ENCODE results near the gene RNF223.

RNF223 gene

GRCh38 chr1:1085911-1086841 lies 12.1 kb upstream of the RNF223 start:
- Histone ChIP-seq H3K36me3 (ENCODE audit: control insufficient read depth, insufficient read depth, low read length) (peaks cover 4% of the 10 kb centered on the region; the same call in 1 of the 2 replicates), H3K27ac (ENCODE audit: low read length) (no peak overlapping the region), H3K4me3 (ENCODE audit: low read length) (no peak overlapping the region), H3K4me1 (ENCODE audit: control insufficient read depth, insufficient read depth, low read length) (no peaks in the 10 kb centered on the region; the same call in 1 of the 2 replicates), H3K27me3 (ENCODE audit: control insufficient read depth, insufficient read depth, low read length) (no peaks in the 10 kb centered on the region), H3K9me3 (ENCODE audit: control insufficient read depth, insufficient read depth, low read length) (no peaks in the 10 kb centered on the region)
- DNase-seq (ENCODE audit: low read depth, low spot score): no peak
- whole genome bisulfite sequencing (ENCODE audit: insufficient coverage, insufficient read length): no CpG with 5 or more reads among the region's 38 CpGs

- no CpG with 5 or more reads among the region's 30 CpGs for WGBS (ENCODE audit: insufficient coverage, insufficient read length)
- no peak overlapping the region for H3K4me3 ChIP-seq (ENCODE audit: low read length)
- H3K36me3 ChIP-seq (ENCODE audit: control insufficient read depth, insufficient read depth, low read length): peaks cover 4% of the 10 kb centered on the region; the same call in 1 of the 2 replicates
- H3K27ac ChIP-seq (ENCODE audit: low read length): no peak overlapping the region
- H3K9me3 ChIP-seq (ENCODE audit: control insufficient read depth, insufficient read depth, low read length): no peaks in the 10 kb centered on the region
- H3K27me3 ChIP-seq (ENCODE audit: control insufficient read depth, insufficient read depth, low read length): no peaks in the 10 kb centered on the region
- H3K4me1 ChIP-seq (ENCODE audit: control insufficient read depth, insufficient read depth, low read length): no peaks in the 10 kb centered on the region; the same call in 1 of the 2 replicates
- no peak for DNase-seq (ENCODE audit: low read depth, low spot score)
These were observed 11.2 kb upstream of the RNF223 start for GRCh38 chr1:1085171-1085841.

DNA sequence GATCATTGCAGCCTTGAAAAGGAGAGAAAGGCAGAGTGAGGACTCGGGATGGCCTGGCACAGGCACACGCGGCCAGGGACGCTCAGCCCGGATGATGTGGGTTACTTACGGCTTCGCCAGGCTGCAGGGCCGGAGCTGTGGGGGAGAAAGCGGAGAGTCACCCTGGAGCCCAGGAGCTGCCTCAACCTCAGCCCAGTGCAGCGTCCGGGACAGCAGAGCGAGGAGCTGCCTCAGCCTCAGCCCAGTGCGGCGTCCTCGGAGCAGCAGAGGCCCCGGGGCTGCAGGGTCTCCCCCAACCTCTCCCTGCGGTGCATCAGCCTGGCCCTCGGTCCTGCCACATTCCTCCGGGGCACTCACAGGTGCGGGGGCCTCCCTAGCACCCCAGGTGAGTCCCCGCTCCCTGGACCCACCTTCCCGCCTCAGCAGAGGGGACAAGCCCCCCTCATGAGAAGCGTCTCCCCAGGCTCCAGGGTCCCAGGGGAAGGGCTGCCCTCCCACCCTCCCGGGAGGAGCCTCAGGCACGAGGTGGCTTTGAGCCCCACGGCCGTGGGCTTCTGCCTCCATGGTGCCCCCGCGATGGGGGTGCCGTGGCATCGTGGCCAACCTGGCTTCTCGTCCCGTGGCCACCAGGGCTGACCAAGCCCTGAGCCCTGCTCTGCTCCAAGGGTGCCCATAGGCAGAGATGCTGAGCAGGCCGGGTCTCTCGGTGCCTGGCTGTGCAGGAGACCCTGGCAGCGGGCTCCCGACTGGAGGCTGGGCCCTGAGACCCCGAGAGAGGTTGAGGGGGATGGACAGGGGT lies 10.5 kb upstream of the RNF223 start:
- no CpG with 5 or more reads among the region's 38 CpGs for WGBS (ENCODE audit: insufficient coverage, insufficient read length)
- peaks cover 1% of the 10 kb centered on the region; the same call in 1 of the 2 replicates for H3K4me1 ChIP-seq (ENCODE audit: control insufficient read depth, insufficient read depth, low read length)
- peaks cover 4% of the 10 kb centered on the region; the same call in 1 of the 2 replicates for H3K36me3 ChIP-seq (ENCODE audit: control insufficient read depth, insufficient read depth, low read length)
- no peaks in the 10 kb centered on the region for H3K27me3 ChIP-seq (ENCODE audit: control insufficient read depth, insufficient read depth, low read length)
- no peak overlapping the region for H3K27ac ChIP-seq (ENCODE audit: low read length)
- H3K9me3 ChIP-seq (ENCODE audit: control insufficient read depth, insufficient read depth, low read length): no peaks in the 10 kb centered on the region
- no peak for DNase-seq (ENCODE audit: low read depth, low spot score)
- no peak overlapping the region for H3K4me3 ChIP-seq (ENCODE audit: low read length)

DNA sequence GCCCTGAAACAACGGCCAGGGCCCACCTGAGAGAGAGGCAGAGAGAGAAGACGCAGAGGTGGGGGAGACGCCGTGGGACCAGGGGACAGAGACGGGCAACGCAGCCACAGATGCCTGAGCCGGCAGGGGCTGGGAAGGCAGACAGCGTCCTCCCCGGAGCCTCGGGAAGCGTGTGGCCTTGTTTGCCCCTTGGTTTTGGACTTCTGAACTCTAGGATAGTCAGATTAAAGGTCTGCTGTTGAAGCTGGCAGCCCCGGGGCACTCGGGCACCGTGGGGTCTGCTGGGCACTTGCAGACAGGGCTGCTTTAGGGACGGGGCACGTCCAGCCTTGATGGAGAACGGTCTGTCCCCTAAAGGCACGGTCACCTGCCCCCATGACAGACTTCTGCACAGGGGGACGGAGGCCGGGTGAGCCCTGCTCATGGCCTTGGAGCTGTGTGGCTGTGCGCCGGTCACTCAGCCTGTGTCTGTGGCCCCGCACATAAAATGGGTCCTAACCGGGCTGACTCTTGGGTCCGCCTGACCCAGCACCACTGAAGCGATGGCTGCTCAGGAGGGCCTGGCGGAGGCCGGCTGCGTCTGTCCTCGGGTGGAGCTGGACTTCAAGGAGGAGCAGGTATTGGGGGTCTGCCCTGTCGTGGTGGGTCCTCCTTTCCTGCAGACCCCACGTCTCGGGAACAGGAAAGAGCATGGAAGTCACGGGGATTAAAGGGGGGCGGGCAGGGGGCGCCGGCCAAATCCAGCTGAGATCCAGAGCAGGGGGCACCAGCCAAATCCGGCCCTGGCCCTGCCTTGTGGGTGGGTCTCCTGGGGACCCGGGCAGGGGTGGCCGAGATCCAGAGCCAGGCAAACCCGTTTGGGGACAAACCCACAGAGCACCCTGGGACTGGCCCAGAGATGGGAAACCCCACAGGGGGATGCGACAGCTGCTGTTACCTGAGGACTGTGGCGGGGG lies 9.6 kb upstream of the RNF223 start:
- peaks cover 1% of the 10 kb centered on the region; the same call in 1 of the 2 replicates for H3K4me1 ChIP-seq (ENCODE audit: control insufficient read depth, insufficient read depth, low read length)

DNA sequence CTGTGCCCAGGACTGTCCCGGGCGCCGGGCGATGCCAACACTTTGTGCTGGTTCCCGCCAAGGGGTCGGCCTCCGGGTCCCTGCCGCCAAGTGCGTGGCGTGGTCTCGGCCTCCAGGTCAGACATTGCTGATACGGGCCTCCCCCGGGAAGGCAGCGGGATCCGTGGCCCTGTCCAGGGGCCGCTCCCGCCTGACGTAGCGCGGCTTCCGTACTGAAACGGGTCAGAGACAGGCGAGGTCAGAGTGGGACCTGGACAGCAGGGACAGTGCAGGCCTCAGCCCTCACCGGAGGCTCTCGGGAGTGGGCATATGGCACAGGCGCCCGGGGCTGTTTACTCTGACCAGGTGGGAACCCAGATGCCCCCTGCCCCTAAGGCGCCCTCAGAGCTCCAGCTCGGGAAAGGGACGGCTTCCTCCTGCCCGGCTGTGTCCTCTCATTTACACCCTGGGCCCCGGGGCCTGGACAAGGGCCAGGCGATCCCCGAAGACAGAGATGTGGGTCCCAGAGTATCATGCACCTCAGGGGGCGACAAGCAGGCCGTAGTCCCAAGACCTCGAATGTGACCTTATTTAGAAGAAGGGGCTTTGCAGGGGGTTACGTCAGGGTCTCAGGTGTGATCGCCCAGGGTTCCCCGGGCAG lies 8.8 kb upstream of the RNF223 start:
- H3K4me1 ChIP-seq (ENCODE audit: control insufficient read depth, insufficient read depth, low read length): peaks cover 1% of the 10 kb centered on the region; the same call in 1 of the 2 replicates
- WGBS (ENCODE audit: insufficient coverage, insufficient read length): no CpG with 5 or more reads among the region's 40 CpGs
- no peak for DNase-seq (ENCODE audit: low read depth, low spot score)
- peaks cover 4% of the 10 kb centered on the region; the same call in 1 of the 2 replicates for H3K36me3 ChIP-seq (ENCODE audit: control insufficient read depth, insufficient read depth, low read length)
- H3K27ac ChIP-seq (ENCODE audit: low read length): no peak overlapping the region
- no peaks in the 10 kb centered on the region for H3K27me3 ChIP-seq (ENCODE audit: control insufficient read depth, insufficient read depth, low read length)
- H3K4me3 ChIP-seq (ENCODE audit: low read length): no peak overlapping the region
- no peaks in the 10 kb centered on the region for H3K9me3 ChIP-seq (ENCODE audit: control insufficient read depth, insufficient read depth, low read length)

More for the DNA sequence above, 9.6 kb upstream of the RNF223 start:
- Histone ChIP-seq H3K4me3 (ENCODE audit: low read length) (no peak overlapping the region), H3K27ac (ENCODE audit: low read length) (no peak overlapping the region), H3K27me3 (ENCODE audit: control insufficient read depth, insufficient read depth, low read length) (no peaks in the 10 kb centered on the region), H3K36me3 (ENCODE audit: control insufficient read depth, insufficient read depth, low read length) (peaks cover 4% of the 10 kb centered on the region; the same call in 1 of the 2 replicates), H3K9me3 (ENCODE audit: control insufficient read depth, insufficient read depth, low read length) (no peaks in the 10 kb centered on the region)
- DNase-seq (ENCODE audit: low read depth, low spot score): no peak
- no CpG with 5 or more reads among the region's 43 CpGs for WGBS (ENCODE audit: insufficient coverage, insufficient read length)

DNA sequence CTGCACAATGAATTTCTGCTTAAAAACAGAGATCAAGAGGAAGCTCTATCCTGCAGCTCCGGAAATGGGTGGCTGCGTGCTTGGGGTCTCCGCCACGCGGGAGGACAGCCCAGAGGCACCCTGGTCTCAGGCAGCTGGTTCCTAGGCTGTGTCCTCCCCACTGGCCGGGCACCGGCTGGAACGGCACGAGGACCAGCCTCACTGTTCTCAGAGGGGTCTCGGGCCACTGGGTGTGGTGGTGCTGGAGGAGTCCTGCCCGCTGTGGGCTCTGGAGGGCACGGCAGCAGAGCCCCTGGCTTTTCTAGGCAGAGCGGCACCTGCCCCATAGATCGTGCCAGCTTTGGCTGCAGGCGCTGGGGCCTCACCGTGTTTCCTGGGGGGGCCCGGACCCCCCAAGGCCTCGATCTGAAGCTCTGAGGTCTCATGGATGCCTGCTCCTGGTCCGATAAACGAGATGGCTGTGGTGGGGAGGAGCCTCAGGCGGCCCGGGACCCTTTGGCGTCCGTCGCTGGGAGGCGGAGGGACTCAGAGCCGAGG lies 8.2 kb upstream of the RNF223 start:
- H3K4me3 ChIP-seq (ENCODE audit: low read length): no peak overlapping the region
- H3K36me3 ChIP-seq (ENCODE audit: control insufficient read depth, insufficient read depth, low read length): peaks cover 4% of the 10 kb centered on the region; the same call in 1 of the 2 replicates
- no peak overlapping the region for H3K27ac ChIP-seq (ENCODE audit: low read length)
- no peaks in the 10 kb centered on the region for H3K27me3 ChIP-seq (ENCODE audit: control insufficient read depth, insufficient read depth, low read length)
- H3K9me3 ChIP-seq (ENCODE audit: control insufficient read depth, insufficient read depth, low read length): no peaks in the 10 kb centered on the region
- DNase-seq (ENCODE audit: low read depth, low spot score): no peak
- no CpG with 5 or more reads among the region's 27 CpGs for WGBS (ENCODE audit: insufficient coverage, insufficient read length)
- H3K4me1 ChIP-seq (ENCODE audit: control insufficient read depth, insufficient read depth, low read length): peaks cover 1% of the 10 kb centered on the region; the same call in 1 of the 2 replicates

- H3K4me3 ChIP-seq (ENCODE audit: low read length): no peak overlapping the region
- H3K36me3 ChIP-seq (ENCODE audit: control insufficient read depth, insufficient read depth, low read length): peaks cover 3% of the 10 kb centered on the region; the same call in 1 of the 2 replicates
- H3K27me3 ChIP-seq (ENCODE audit: control insufficient read depth, insufficient read depth, low read length): no peaks in the 10 kb centered on the region
- no peak for DNase-seq (ENCODE audit: low read depth, low spot score)
- no peak overlapping the region for H3K27ac ChIP-seq (ENCODE audit: low read length)
- WGBS (ENCODE audit: insufficient coverage, insufficient read length): no CpG with 5 or more reads among the region's 52 CpGs
- no peaks in the 10 kb centered on the region for H3K9me3 ChIP-seq (ENCODE audit: control insufficient read depth, insufficient read depth, low read length)
- peaks cover 1% of the 10 kb centered on the region; the same call in 1 of the 2 replicates for H3K4me1 ChIP-seq (ENCODE audit: control insufficient read depth, insufficient read depth, low read length)
These were observed 7.5 kb upstream of the RNF223 start for GRCh38 chr1:1081311-1082238.

GRCh38 chr1:1080951-1081310 lies 6.8 kb upstream of the RNF223 start:
- DNase-seq (ENCODE audit: low read depth, low spot score): no peak
- Histone ChIP-seq H3K4me3 (ENCODE audit: low read length) (no peak overlapping the region), H3K4me1 (ENCODE audit: control insufficient read depth, insufficient read depth, low read length) (peaks cover 1% of the 10 kb centered on the region; the same call in 1 of the 2 replicates), H3K9me3 (ENCODE audit: control insufficient read depth, insufficient read depth, low read length) (no peaks in the 10 kb centered on the region), H3K27me3 (ENCODE audit: control insufficient read depth, insufficient read depth, low read length) (no peaks in the 10 kb centered on the region), H3K36me3 (ENCODE audit: control insufficient read depth, insufficient read depth, low read length) (no peaks in the 10 kb centered on the region; the same call in 1 of the 2 replicates), H3K27ac (ENCODE audit: low read length) (no peak overlapping the region)
- WGBS (ENCODE audit: insufficient coverage, insufficient read length): no CpG with 5 or more reads among the region's 9 CpGs
